ENCODE measurements around the gene QSOX2.

QSOX2 gene

DNA sequence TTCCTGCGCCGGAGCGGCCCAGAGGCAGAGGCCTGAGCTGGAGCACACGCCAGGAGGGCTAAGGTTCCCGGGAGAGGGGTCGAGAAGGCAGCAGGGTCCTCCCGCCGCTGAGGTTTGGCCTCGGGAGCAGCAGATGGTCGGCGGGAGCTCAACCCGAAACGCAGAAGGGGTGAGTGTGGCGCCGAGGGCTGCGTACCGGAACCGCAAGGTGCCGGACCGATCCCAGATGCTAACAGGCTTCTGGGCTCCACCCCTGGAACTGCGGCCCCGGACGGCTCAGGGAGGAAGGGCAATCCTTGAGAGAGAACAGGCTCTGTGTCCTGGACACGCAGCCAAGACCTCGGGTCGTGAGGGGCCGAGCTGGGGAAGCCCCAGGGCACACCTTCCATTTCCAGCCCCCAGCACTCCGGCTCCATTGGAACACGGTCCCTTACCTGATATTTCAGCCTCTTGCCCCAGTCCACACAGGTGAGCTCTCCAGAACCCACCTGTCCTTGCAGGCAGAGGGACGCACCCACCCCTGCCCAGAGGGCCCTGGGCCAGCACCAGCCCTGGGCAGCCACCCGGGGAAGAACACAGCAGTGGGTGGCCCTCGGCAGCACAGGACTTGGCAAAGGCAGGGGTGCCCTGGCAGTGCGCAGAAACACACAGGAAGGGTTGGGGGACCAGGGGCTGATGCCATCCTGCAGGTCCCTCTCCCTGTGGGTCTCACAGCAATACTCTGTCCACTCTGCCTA is 42.0 kb downstream of the QSOX2 start:
- no peak for DNase-seq (ENCODE audit: low spot score)

DNA sequence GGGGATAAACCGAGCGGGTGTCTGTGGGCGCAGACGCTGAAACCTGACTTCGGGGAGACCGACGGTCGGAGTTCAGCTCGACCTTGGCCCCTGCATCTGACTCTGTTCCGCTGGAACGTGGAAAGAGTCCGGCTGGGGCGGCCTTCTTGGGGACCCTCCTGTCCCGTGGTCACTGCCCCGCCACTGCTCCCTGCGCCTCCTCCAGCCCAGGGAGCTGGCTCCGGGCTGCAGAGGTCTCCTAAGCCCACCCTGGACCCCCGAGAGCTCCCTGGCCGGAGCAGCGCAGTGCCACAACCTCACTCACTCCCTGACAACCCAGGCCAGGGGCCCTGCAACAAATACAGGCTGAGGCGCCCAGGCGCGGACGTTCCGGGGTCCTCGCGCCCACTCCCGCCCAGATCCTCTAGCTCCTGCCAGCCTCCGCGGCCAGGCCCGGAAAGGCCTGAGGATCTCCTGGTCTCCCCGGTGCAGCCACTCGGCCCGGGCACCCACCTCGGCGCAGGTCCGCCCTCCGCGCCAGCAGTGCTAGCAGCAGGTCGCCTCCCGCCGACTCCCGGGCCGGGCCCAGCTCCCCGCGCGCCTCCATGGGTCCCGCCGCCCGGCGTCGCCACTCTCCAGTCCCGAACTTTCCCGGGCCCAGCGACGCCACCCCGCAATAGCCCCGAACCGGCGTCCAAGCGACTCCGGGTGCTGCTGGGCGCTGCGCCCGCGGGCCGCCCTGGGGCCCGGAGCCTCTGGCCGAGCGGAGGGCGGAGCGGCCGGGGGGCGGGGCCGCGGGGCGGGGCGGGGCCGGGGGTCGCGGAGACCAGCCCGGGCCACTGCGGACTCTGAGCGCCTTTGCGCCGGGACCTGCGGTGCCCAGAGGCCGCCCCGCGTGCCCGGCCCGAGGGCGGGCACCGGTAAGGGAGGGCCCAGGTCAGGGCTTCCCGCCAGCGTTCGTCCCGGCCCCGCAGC is 42.9 kb downstream of the QSOX2 start:
- no peak for DNase-seq (ENCODE audit: low spot score)

- no peak for DNase-seq (ENCODE audit: low spot score)
Observed at GRCh38 chr9:136201609-136202453, 43.8 kb downstream of the QSOX2 start.

- DNase-seq (ENCODE audit: low spot score): no peak
Observed at GRCh38 chr9:136201174-136201573, 44.4 kb downstream of the QSOX2 start.

GRCh38 chr9:136200424-136200823 is 45.2 kb downstream of the QSOX2 start:
- no peak for DNase-seq (ENCODE audit: low spot score)

DNA sequence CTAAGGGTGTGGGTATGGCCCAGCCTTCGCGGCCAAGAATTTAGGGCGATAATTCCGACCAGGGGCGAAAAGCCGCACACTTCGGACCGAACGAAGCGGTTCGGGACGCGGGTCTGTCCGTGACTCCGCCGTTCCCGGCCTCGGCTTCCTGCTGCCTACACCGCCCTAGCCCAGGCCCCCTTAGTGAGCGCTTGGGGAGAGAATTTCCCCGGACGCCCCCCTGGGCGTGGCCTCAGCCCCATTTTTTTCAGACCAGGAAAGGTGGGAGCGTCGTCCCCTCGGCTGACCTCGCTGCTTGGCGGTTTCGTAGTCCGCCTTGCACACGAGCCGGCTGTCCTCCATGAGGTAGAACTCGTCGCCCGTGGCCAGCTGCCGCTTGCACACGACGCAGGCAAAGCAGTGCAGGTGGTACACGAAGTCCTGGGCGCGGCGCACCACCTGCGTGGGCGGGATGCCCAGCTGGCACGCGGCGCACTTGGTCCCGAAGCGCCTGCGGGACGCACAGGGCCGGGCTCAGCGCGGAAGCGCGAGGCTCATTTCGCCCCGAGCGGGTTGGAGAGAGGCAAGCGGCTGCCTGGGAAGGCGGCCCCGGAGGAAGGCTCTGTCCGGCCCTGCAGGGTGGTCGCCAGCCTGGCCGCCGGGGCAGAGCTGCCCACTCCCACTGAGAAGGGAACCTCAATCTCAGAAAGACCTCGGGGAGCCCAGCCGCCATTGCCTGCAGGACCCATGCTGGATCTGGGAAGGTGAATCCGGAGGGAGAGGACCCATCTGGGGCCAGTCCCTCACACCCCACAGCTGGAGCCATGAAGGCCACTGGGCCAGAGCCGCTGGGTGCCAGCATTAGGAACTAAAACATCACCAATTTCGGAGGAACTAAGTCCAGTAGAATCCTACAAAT is 46.0 kb downstream of the QSOX2 start:
- no peak for DNase-seq (ENCODE audit: low spot score)

GRCh38 chr9:136198605-136199083 is 47.0 kb downstream of the QSOX2 start:
- DNase-seq (ENCODE audit: low spot score): no peak

DNA sequence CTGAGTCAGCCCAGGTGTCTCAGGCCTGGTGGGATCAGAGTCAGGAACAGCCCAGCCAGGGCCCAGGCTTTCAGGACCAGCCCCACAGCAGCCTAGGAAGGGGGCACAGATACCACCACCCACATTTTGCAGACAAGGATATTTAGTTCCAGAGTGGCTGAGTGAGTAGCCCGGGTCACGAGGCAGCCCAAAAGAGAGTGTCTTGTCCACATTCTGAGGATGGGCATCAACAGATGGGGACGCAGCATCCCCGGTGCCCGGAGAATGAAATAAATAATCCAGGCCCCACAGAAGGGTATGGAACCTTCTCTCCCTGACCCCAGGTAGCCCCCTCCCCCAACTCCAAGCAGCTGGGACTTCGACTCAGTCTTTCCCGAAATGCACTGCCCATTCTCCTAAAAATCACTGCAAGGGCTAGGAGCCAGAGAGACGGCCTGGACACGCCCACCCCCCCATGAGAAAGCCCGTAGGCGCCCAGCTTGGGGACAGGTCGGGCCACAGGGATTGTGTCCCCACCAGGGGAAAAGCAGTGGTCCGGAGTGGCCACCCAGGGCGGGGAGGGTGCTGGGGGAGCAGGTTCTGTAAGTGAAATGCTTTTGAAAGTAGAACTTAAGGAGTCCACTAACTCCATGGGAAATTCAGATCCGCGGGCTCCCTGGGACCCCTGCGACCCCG is 47.5 kb downstream of the QSOX2 start:
- no peak for DNase-seq (ENCODE audit: low spot score)

GRCh38 chr9:136197084-136197875 is 48.3 kb downstream of the QSOX2 start:
- no peak for DNase-seq (ENCODE audit: low spot score)

GRCh38 chr9:136196404-136197083 is 49.1 kb downstream of the QSOX2 start:
- DNase-seq (ENCODE audit: low spot score): no peak

DNA sequence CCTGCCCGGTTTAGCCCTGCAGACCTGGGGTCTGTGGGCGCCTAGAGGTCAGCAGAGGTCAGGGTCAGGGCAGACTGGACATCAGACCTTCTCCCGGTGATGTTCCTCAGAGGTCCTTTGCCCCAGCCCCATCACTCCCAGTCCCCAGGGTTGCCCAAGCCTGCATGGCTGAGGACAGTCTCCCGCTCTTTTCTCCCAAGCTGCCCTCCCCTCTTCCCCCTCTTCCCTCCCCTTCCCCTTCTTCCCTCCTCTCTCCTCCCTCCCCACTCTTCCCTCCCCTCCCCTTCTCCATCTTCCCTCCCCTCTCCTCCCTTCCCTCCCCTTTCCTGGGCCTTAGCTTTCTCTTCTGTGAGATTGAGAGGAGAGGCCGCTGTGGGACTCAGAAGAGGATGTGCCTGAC is 51.1 kb downstream of the QSOX2 start:
- no peak for DNase-seq (ENCODE audit: low spot score)

- DNase-seq (ENCODE audit: low spot score): no peak
Observed at GRCh38 chr9:136193891-136194279, 51.7 kb downstream of the QSOX2 start.

DNA sequence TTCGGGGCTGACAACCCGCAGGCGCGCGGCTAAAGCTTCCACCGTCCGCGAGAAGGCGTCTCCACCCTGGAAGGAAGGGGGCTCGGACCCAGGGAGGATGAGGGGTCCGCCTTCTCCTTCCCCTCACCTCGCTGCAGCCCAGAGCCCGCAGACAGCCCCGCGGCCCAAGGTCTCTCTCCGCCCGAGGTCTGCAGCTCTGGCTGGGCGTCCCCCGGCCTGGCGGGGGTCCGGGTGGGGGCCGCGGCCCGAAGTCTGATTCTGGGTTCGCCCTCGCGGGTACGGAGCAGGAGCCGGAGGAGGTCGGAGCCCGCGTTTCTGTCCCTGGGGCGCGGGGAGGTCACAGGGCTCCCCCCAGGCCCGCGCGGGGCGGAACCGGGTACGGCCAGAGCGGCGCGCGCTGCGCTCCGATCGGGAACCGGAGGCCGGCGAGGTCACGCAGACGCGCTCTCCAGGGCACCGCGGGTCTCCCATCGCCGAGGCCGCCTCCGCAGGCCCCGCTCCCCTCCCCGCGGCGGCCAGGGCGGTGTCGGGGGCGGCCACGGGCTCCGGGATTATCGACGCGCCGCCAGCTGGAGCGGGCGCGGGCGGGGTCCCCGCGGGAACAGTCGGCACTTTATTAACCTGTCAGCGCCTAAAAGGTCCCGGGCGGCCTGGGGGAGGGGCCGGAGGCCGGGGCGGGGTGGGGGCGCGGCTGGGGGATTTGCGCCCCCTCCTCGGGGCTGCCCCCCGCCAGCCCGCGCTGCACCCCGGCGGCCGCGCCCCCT is 52.3 kb downstream of the QSOX2 start:
- no peak for DNase-seq (ENCODE audit: low spot score)

DNA sequence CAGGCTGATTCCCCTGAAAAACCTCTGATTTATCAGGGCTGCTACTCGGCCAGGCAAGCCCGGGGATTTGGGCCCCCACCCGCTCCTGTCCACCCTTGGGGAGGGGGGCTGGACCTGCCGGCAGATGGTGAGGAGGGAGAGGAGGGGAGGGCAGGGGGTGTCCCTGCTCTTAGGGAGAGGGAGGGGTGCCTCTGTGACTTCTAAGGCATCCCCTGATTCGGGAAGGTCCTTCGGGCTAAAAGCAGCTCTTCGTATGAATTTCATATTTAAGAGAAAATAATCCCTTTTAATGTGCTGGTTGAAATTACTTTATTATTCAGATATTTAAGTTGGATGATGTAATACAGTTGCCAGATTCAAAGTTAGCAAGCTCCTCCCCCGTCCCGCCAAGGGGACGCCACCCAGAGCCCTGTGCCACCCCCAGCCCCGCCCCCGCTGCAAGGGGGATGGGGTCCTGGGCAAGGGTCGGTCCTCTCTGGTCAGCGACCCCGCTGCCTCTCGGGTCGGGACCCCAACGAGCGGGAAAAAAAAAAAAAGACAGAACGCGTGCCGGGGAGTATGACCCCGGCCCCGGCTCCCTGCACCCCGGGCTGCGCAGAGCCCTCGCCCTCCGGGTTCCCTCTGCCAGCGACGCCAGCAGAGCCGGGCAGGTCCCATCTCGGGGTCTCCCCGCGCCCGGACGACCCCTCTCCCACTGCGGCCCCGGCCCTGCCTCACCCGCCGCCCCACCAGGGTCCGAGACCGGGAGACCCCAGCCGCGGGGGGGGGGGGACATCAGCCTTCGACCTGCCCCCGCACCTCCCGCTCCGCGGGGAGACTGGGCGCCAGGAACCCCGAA is 53.1 kb downstream of the QSOX2 start:
- no peak for DNase-seq (ENCODE audit: low spot score)

- DNase-seq (ENCODE audit: low spot score): no peak
Observed at GRCh38 chr9:136191960-136192286, 53.7 kb downstream of the QSOX2 start.

- DNase-seq (ENCODE audit: low spot score): no peak
Observed at GRCh38 chr9:136191099-136191959, 54.3 kb downstream of the QSOX2 start.

- no peak for DNase-seq (ENCODE audit: low spot score)
Observed at GRCh38 chr9:136190656-136191055, 55.0 kb downstream of the QSOX2 start.

Data from kidney capillary endothelial cell (primary cell).